IMR-90 (cell line): ENCODE measurements around the gene LRRC7. TPM values are rescaled to one million over a fixed set of nuclear protein-coding genes. Genes with fewer than 3 reads are reported as not detected.

ENCODE experiments used
- ATAC-seq: fragments of 200-7000 bp; cut with Tn5 transposase; 2 replicates; pipeline ENCODE4 v1.9.1; 2020; ENCODE audit warnings: low read depth, mild to moderate bottlenecking, moderate library complexity
- BruUV-seq: library from RNA; stranded (reverse); fragments of 400-500 nt; replicated peaks from 2 replicates; lab custom pipeline; 2021; lab: Mats Ljungman, UMichigan
- CTCF ChIA-PET: fragments of 300-600 bp; formaldehyde crosslinking; extraction: SDS; loops from one replicate; lab custom pipeline; 2021; ENCODE audit warnings: antibody characterized with exemption; lab: Yijun Ruan, JAX
- POLR2A ChIA-PET: fragments of 300-600 bp; sonication (Branson Sonifier 250); formaldehyde crosslinking; loops from one replicate; lab custom pipeline; 2022; ENCODE audit warnings: antibody characterized with exemption; ENCODE audit not compliant: unreplicated experiment; lab: Charles Lee
- DNase-seq: peaks from one replicate; pipeline ENCODE4 v3.0.0; 2013
- H2AFZ ChIP-seq: replicated peaks from 2 replicates; pipeline ENCODE3; 2013; ENCODE audit warnings: low read length, mild to moderate bottlenecking; ENCODE audit not compliant: poor library complexity
- H2AK5ac ChIP-seq: 2 replicates; pipeline ENCODE4 v1.6.1; 2013; ENCODE audit warnings: low read depth, low read length, inconsistent platforms
- H2AK9ac ChIP-seq: replicated peaks from 2 replicates; pipeline ENCODE3; 2013; ENCODE audit warnings: mild to moderate bottlenecking, low read depth, low read length, moderate library complexity; ENCODE audit not compliant: poor library complexity
- H2BK120ac ChIP-seq: 2 replicates; pipeline ENCODE4 v1.6.1; 2013; ENCODE audit warnings: low read depth, low read length, inconsistent platforms
- H2BK15ac ChIP-seq: 3 replicates; pipeline ENCODE4 v1.6.1; 2013; ENCODE audit warnings: low read depth, low read length, inconsistent platforms
- H2BK20ac ChIP-seq: 2 replicates; pipeline ENCODE4 v1.6.1; 2013; ENCODE audit warnings: low read depth, mild to moderate bottlenecking, inconsistent platforms, low read length, moderate library complexity
- H2BK5ac ChIP-seq: 2 replicates; pipeline ENCODE4 v1.6.1; 2013; ENCODE audit warnings: mild to moderate bottlenecking, low read depth, low read length, inconsistent platforms; ENCODE audit not compliant: poor library complexity, severe bottlenecking
- H3K14ac ChIP-seq: replicated peaks from 2 replicates; pipeline ENCODE4 v1.6.1; 2013; ENCODE audit warnings: low read depth, low read length, inconsistent platforms
- H3K18ac ChIP-seq: 2 replicates; pipeline ENCODE4 v1.6.1; 2013; ENCODE audit warnings: low read depth, low read length, control low read depth
- H3K23ac ChIP-seq: 2 replicates; pipeline ENCODE4 v1.6.1; 2013; ENCODE audit warnings: low read depth, low read length, inconsistent platforms
- H3K27ac ChIP-seq: 2 replicates; pipeline ENCODE4 v1.5.1; 2013; ENCODE audit warnings: mild to moderate bottlenecking, control low read depth, low read length; ENCODE audit not compliant: insufficient read depth
- H3K27me3 ChIP-seq: 2 replicates; pipeline ENCODE4 v1.6.1; 2013; ENCODE audit warnings: low read length; ENCODE audit not compliant: control insufficient read depth, insufficient read depth
- H3K36me3 ChIP-seq: 2 replicates; pipeline ENCODE4 v1.6.1; 2013; ENCODE audit warnings: low read length, mixed read lengths; ENCODE audit not compliant: control insufficient read depth, insufficient read depth
- H3K4ac ChIP-seq: 2 replicates; pipeline ENCODE4 v1.6.1; 2013; ENCODE audit warnings: low read depth, low read length, inconsistent platforms
- H3K4me1 ChIP-seq: 2 replicates; pipeline ENCODE4 v1.6.1; 2013; ENCODE audit warnings: low read length, mixed read lengths; ENCODE audit not compliant: control insufficient read depth, insufficient read depth
- H3K4me2 ChIP-seq: 2 replicates; pipeline ENCODE4 v1.6.1; 2013; ENCODE audit warnings: low read depth, mild to moderate bottlenecking, control low read depth, low read length, moderate library complexity
- H3K4me3 ChIP-seq: 2 replicates; pipeline ENCODE4 v1.5.1; 2013; ENCODE audit warnings: low read depth, mild to moderate bottlenecking, control low read depth, low read length, moderate library complexity; ENCODE audit not compliant: insufficient read depth
- H3K56ac ChIP-seq: 2 replicates; pipeline ENCODE4 v1.6.1; 2013; ENCODE audit warnings: low read length, inconsistent platforms; ENCODE audit not compliant: insufficient read depth; ENCODE audit errors: extremely low read depth
- H3K79me1 ChIP-seq, 2 experiments: 2 replicates each; pipeline ENCODE4 v1.6.1; 2013; ENCODE audit warnings: low read length in 2 of 2, inconsistent platforms in 1 of 2, low read depth in 1 of 2
- H3K9ac ChIP-seq: 2 replicates; pipeline ENCODE4 v1.6.1; 2013; ENCODE audit warnings: low read depth, low read length, control low read depth
- H3K9me1 ChIP-seq: 2 replicates; pipeline ENCODE4 v1.6.1; 2013; ENCODE audit warnings: low read length, inconsistent platforms; ENCODE audit not compliant: insufficient read depth
- H3K9me3 ChIP-seq: 2 replicates; pipeline ENCODE4 v1.6.1; 2013; ENCODE audit warnings: low read length; ENCODE audit not compliant: control insufficient read depth, insufficient read depth
- H4K20me1 ChIP-seq: 2 replicates; pipeline ENCODE4 v1.6.1; 2013; ENCODE audit warnings: low read length, inconsistent platforms; ENCODE audit not compliant: insufficient read depth
- H4K5ac ChIP-seq: 2 replicates; pipeline ENCODE4 v1.6.1; 2013; ENCODE audit warnings: mild to moderate bottlenecking, low read depth, low read length, control low read depth
- H4K8ac ChIP-seq, 2 experiments: 2 replicates each; pipeline ENCODE4 v1.6.1; 2013; ENCODE audit warnings: low read depth in 2 of 2, low read length in 2 of 2, control low read depth in 1 of 2, inconsistent platforms in 1 of 2
- H4K91ac ChIP-seq: 2 replicates; pipeline ENCODE4 v1.6.1; 2013; ENCODE audit warnings: low read depth, low read length, inconsistent platforms; ENCODE audit not compliant: insufficient read depth
- BHLHE40 ChIP-seq: fragments of 150-350 bp; IDR thresholded peaks from 2 replicates; pipeline ENCODE4 v1.6.1; 2016; ENCODE audit warnings: mild to moderate bottlenecking, low read depth, low read length
- CEBPB ChIP-seq: IDR thresholded peaks from 2 replicates; pipeline ENCODE4 v1.6.1; 2012; ENCODE audit warnings: low read depth, low read length, improper control_type of control experiment
- CHD1 ChIP-seq: IDR thresholded peaks from 2 replicates; pipeline ENCODE4 v1.6.1; 2012; ENCODE audit warnings: low read depth, low read length, improper control_type of control experiment
- ELK1 ChIP-seq: fragments of 150-350 bp; IDR thresholded peaks from 2 replicates; pipeline ENCODE4 v1.6.1; 2016; ENCODE audit warnings: low read depth, mild to moderate bottlenecking, low read length, moderate library complexity, borderline replicate concordance
- MXI1 ChIP-seq: IDR thresholded peaks from 2 replicates; pipeline ENCODE4 v1.6.1; 2012; ENCODE audit warnings: low read depth, mild to moderate bottlenecking, low read length, moderate library complexity, borderline replicate concordance
- RAD21 ChIP-seq: IDR thresholded peaks from 2 replicates; pipeline ENCODE4 v1.6.1; 2012; ENCODE audit warnings: low read length, improper control_type of control experiment
- RCOR1 ChIP-seq: IDR thresholded peaks from 2 replicates; pipeline ENCODE4 v1.6.1; 2012; ENCODE audit warnings: mild to moderate bottlenecking, low read length, improper control_type of control experiment; ENCODE audit not compliant: insufficient replicate concordance
- RFX5 ChIP-seq: IDR thresholded peaks from 2 replicates; pipeline ENCODE4 v1.8.0; 2012; ENCODE audit warnings: low read depth, mild to moderate bottlenecking, low read length, moderate library complexity
- WGBS, 2 experiments: methylation state at CpG; one replicate each; pipeline versions ENCODE4 v1.1.5 to v1.1.7; 2013; ENCODE audit warnings: missing lambda C conversion rate in 2 of 2; ENCODE audit not compliant: insufficient read length in 1 of 2; ENCODE audit errors: extremely low coverage in 2 of 2; 5-methylcytosine and 5-hydroxymethylcytosine counted together
- dilution Hi-C: fragments of 300-500 bp; cut with HindIII; formaldehyde crosslinking; loops from one replicate; pipeline ENCODE4 v1.14.3; 2018; ENCODE audit warnings: low sequenced_read_pairs; ENCODE audit not compliant: unreplicated experiment
- in situ Hi-C: fragments of 300-500 bp; cut with MboI; formaldehyde crosslinking; loops from 3 replicates; pipeline ENCODE4 v1.14.3; 2019; ENCODE audit warnings: low sequenced_read_pairs, inconsistent platforms, mixed read lengths
- intact Hi-C: fragments of 100-400 bp; cut with micrococcal nuclease; formaldehyde crosslinking; loops from 2 replicates; pipeline ENCODE4 v1.10.0; 2022
- polyA plus RNA-seq, 3 experiments: library from polyadenylated mRNA; depleted of rRNA; stranded (reverse); fragments of >200 nt; gene quantifications; 2 replicates each; pipeline ENCODE4 v1.2.3, GENCODE V29; 2012; ENCODE audit warnings: low replicate concordance in 1 of 3
- total RNA-seq: library from RNA; depleted of rRNA; stranded (reverse); fragments of >200 nt; gene quantifications from 2 replicates; pipeline ENCODE4 v1.2.3, GENCODE V29; 2012

The LRRC7 gene
- total and polyA plus RNA-seq, 2 of the 4 experiments (the other 2 are of a cell fraction), result under 0.01 to 0.02 TPM

GRCh38 chr1:69523461-69523860, 44.3 kb upstream of the LRRC7 start:
- dilution Hi-C loops (no loop called here), intact Hi-C loops (no loop called here), in situ Hi-C loops (no loop called here)
- H2BK120ac ChIP-seq, result peak overlapping the region; percentile 59
- DNase-seq, result no peak
- H4K20me1 ChIP-seq, result no peaks in the 10 kb centered on the region
- no peaks in the 10 kb centered on the region for H3K9me3 ChIP-seq
- WGBS, 2 experiments, result no CpG with 5 or more reads among the region's 7 CpGs
- no peaks in the 10 kb centered on the region; the same call in 1 of the 2 replicates for H3K4me1 ChIP-seq
- no peak overlapping the region for H3K4me2 ChIP-seq
- ChIA-PET CTCF (no interaction called here), POLR2A (no interaction called here)
- H3K27ac ChIP-seq, result no peak overlapping the region
- TF ChIP-seq BHLHE40 (no peak), CHD1 (no peak), RFX5 (no peak), CEBPB (no peak), MXI1 (no peak), RAD21 (no peak), ELK1 (no peak), RCOR1 (no peak)
- H3K4me3 ChIP-seq, result no peak overlapping the region
- no peak overlapping the region for H2AK5ac ChIP-seq
- H3K23ac ChIP-seq, result no peak overlapping the region
- no peaks in the 10 kb centered on the region for H3K36me3 ChIP-seq
- no peak overlapping the region for H2AFZ ChIP-seq
- H4K8ac ChIP-seq, result 0 out of 4 replicates have a peak overlapping the region, but pooled peaks of 1 of the 2 experiments have one; percentile 10
- H2AK9ac ChIP-seq, result no peak overlapping the region
- H3K79me1 ChIP-seq, result no peaks in the 10 kb centered on the region
- H3K14ac ChIP-seq, result no peak overlapping the region
- H4K5ac ChIP-seq, result no peak overlapping the region
- H3K9ac ChIP-seq, result no peak overlapping the region
- H3K27me3 ChIP-seq, result no peaks in the 10 kb centered on the region
- H4K91ac ChIP-seq, result no peak overlapping the region; the same call in 1 of the 2 replicates
- H3K9me1 ChIP-seq, result peaks cover 4% of the 10 kb centered on the region; the same call in 1 of the 2 replicates
- H2BK20ac ChIP-seq, result peak overlapping the region; percentile 66
- H2BK15ac ChIP-seq, result no peak overlapping the region
- no peak overlapping the region; the same call in 1 of the 2 replicates for H3K18ac ChIP-seq
- BruUV-seq, result no TSS peak
- ATAC-seq, result no peak
- 0 out of 2 replicates have a peak overlapping the region, but pooled peaks have one; percentile 17 for H3K56ac ChIP-seq
- 0 out of 2 replicates have a peak overlapping the region, but pooled peaks have one; percentile 56 for H3K4ac ChIP-seq
- H2BK5ac ChIP-seq, result no peak overlapping the region
